Left renal pelvis (tissue), 4 donors: ENCODE measurements around the gene PML. TPM values are rescaled to one million over a fixed set of nuclear protein-coding genes. Genes with fewer than 3 reads are reported as not detected.
"Not testable (repeated sequence)": the region's sequence is repeated elsewhere in the genome, so short reads cannot be mapped to it uniquely, and the experiment has no call there.

Experiments
- DNase-seq, 4 donors: peaks; one replicate each; pipeline ENCODE4 v3.0.0-alpha.2; 2013; ENCODE audit warnings: low read depth in 4 of 4, low spot score in 3 of 4
- polyA plus RNA-seq, 4 donors: library from polyadenylated mRNA; unstranded; fragments of 120-200 nt; gene quantifications; one replicate each; pipeline ENCODE4 v1.2.1, GENCODE V29; 2013; ENCODE audit not compliant: insufficient read length in 4 of 4

Gene PML
- polyA plus RNA-seq, 4 donors: 25.8 to 40.1 (median 33.3) TPM

- DNase-seq: not testable (repeated sequence)
Observed at GRCh38 chr15:74095610-74096009, 101.1 kb downstream of the PML start.

GRCh38 chr15:74096753-74097474, 102.4 kb downstream of the PML start:
- not testable (repeated sequence) for DNase-seq

Other genes with a start within 250 kb of the PML start
- 10 to 100 TPM; 15.3 to 27.3 (median 21.1) TPM for gene INSYN1, start 241.4 kb upstream of the PML start, polyA plus RNA-seq
- not detected for gene TBC1D21, start 121.2 kb upstream of the PML start, polyA plus RNA-seq
- 10 to 100 TPM; 75.0 to 83.8 (median 81.9) TPM for gene LOXL1, start 68.3 kb upstream of the PML start, polyA plus RNA-seq
- gene STOML1, start 2.4 kb upstream of the PML start, polyA plus RNA-seq: 10 to 100 TPM; 11.6 to 14.9 (median 12.7) TPM
- under 1 TPM in 3 of 4 donors, not detected in 1; 0.33 to 0.66 (median 0.34) TPM for gene GOLGA6A, start 87.8 kb downstream of the PML start, polyA plus RNA-seq
- gene ISLR2, start 135.9 kb downstream of the PML start, polyA plus RNA-seq: 10 to 100 TPM in 1 of 4 donors, 1 to 10 TPM in 3; 1.0 to 15.5 (median 2.3) TPM
- gene ISLR, start 179.0 kb downstream of the PML start, polyA plus RNA-seq: 100 to 1,000 TPM in 1 of 4 donors, 10 to 100 TPM in 3; 57.4 to 515 (median 72.8) TPM
- gene STRA6, start 208.1 kb downstream of the PML start, polyA plus RNA-seq: 10 to 100 TPM; 23.9 to 57.7 (median 40.7) TPM
- 1 to 10 TPM; 2.8 to 9.2 (median 3.9) TPM for gene CCDC33, start 241.6 kb downstream of the PML start, polyA plus RNA-seq